Endometrial microvascular endothelial cells (primary cell): ENCODE data around the gene STIL. TPM values are rescaled to one million over a fixed set of nuclear protein-coding genes. Genes with fewer than 3 reads are reported as not detected.
"Not testable (repeated sequence)": the region's sequence is repeated elsewhere in the genome, so short reads cannot be mapped to it uniquely, and the experiment has no call there.

ENCODE experiments used
- in situ Hi-C: cut with HindIII; loops from 2 replicates; pipeline ENCODE4 v1.10.0; 2017; ENCODE audit warnings: low sequenced_read_pairs, low pct_unique_long_range_greater_than_20kb; ENCODE audit errors: inconsistent ontology term
- total RNA-seq: library from RNA; depleted of rRNA; stranded (reverse); fragments of >200 nt; gene quantifications from one replicate; pipeline ENCODE4 v1.2.3, GENCODE V29; 2015; ENCODE audit errors: inconsistent ontology term

STIL gene
- 23.5 TPM for total RNA-seq

GRCh38 chr1:47313915-47314664 lies at the start of gene STIL:
Gene STIL, minus strand, starts transcription at chr1:47314147. Its CDS starts 3,828 bp downstream, at chr1:47310319.
- in situ Hi-C loops = no loop called here

GRCh38 chr1:47362828-47363227 lies 48.9 kb upstream of the STIL start:
- in situ Hi-C loops = no loop called here

GRCh38 chr1:47361380-47361779 lies 47.4 kb upstream of the STIL start:
- in situ Hi-C loops = no loop called here

GRCh38 chr1:47351305-47351704 lies 37.4 kb upstream of the STIL start:
- in situ Hi-C loops = no loop called here

- in situ Hi-C loops = no loop called here
These were observed 34.3 kb upstream of the STIL start for GRCh38 chr1:47348246-47348645.

GRCh38 chr1:47347735-47348134 lies 33.8 kb upstream of the STIL start:
- in situ Hi-C loops = no loop called here

GRCh38 chr1:47346979-47347378 lies 33.0 kb upstream of the STIL start:
- in situ Hi-C loops = not testable (repeated sequence)

- in situ Hi-C loops = no loop called here
These were observed 26.3 kb upstream of the STIL start for GRCh38 chr1:47340227-47340626.

- in situ Hi-C loops = no loop called here
These were observed 24.5 kb upstream of the STIL start for GRCh38 chr1:47338249-47339077.

GRCh38 chr1:47337350-47337749 lies 23.4 kb upstream of the STIL start:
- in situ Hi-C loops = no loop called here

GRCh38 chr1:47334765-47335435 lies 21.0 kb upstream of the STIL start:
- in situ Hi-C loops = no loop called here

- in situ Hi-C loops = no loop called here
These were observed 20.2 kb upstream of the STIL start for GRCh38 chr1:47333922-47334764.

- in situ Hi-C loops = no loop called here
These were observed 19.6 kb upstream of the STIL start, which contains the start of gene CMPK1 for GRCh38 chr1:47333578-47333921. Gene CMPK1, plus strand, starts transcription at chr1:47333790. Its CDS starts 156 bp downstream, at chr1:47333946.

GRCh38 chr1:47332779-47333577 lies 19.0 kb upstream of the STIL start:
- in situ Hi-C loops = no loop called here

- in situ Hi-C loops = no loop called here
These were observed 17.9 kb upstream of the STIL start for GRCh38 chr1:47331875-47332274.

GRCh38 chr1:47330212-47330611 lies 16.3 kb upstream of the STIL start:
- in situ Hi-C loops = no loop called here

- in situ Hi-C loops = no loop called here
These were observed 15.0 kb upstream of the STIL start for GRCh38 chr1:47328992-47329391.

- in situ Hi-C loops = no loop called here
These were observed 12.3 kb upstream of the STIL start for GRCh38 chr1:47326271-47326670.
